ENCODE results near the gene KCNK17.

DNA sequence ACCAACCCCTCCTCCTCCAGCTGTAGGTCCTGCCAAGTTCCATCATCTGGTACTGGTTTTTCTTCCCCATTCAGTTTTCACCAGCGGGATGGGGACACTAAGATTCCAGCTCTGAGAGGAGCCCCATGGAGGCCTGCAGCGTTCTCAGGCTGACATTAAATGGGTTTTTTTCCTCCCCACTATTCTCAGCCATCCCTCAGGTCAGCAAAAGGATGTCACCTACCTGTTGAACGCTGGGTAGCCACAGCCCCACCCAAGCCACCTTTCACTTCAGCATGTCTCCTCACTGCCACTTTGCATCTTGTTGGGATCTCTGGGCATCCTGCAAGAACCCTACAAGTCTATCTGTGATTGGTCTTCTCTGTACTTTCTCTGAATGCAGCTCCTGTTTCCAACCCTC, 6.8 kb downstream of the KCNK17 start:
- TF ChIP-seq POLR2AphosphoS5 (IDR thresholded peaks at IDR 0.05; ENCODE audit: low read depth, low read length) (no peak), SP1 (IDR thresholded peaks at IDR 0.05; ENCODE audit: low read depth, low read length) (no peak), NRF1 (IDR thresholded peaks at IDR 0.05; ENCODE audit: low read depth, low read length) (no peak), RFX5 (IDR thresholded peaks at IDR 0.05; ENCODE audit: borderline replicate concordance, low read depth, low read length) (no peak), CREB1 (IDR thresholded peaks at IDR 0.05) (no peak)
- TF ChIP-seq, protein P1, sequence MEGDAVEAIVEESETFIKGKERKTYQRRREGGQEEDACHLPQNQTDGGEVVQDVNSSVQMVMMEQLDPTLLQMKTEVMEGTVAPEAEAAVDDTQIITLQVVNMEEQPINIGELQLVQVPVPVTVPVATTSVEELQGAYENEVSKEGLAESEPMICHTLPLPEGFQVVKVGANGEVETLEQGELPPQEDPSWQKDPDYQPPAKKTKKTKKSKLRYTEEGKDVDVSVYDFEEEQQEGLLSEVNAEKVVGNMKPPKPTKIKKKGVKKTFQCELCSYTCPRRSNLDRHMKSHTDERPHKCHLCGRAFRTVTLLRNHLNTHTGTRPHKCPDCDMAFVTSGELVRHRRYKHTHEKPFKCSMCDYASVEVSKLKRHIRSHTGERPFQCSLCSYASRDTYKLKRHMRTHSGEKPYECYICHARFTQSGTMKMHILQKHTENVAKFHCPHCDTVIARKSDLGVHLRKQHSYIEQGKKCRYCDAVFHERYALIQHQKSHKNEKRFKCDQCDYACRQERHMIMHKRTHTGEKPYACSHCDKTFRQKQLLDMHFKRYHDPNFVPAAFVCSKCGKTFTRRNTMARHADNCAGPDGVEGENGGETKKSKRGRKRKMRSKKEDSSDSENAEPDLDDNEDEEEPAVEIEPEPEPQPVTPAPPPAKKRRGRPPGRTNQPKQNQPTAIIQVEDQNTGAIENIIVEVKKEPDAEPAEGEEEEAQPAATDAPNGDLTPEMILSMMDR (IDR thresholded peaks at IDR 0.05; ENCODE audit: control extremely low read depth in 1 of 3, insufficient read depth in 1 of 3, low read depth in 1 of 3, low read length in 3 of 3): no peak
- TF ChIP-seq, protein P2, sequence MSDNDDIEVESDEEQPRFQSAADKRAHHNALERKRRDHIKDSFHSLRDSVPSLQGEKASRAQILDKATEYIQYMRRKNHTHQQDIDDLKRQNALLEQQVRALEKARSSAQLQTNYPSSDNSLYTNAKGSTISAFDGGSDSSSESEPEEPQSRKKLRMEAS (IDR thresholded peaks at IDR 0.05): no peak
- TF ChIP-seq, protein P3, sequence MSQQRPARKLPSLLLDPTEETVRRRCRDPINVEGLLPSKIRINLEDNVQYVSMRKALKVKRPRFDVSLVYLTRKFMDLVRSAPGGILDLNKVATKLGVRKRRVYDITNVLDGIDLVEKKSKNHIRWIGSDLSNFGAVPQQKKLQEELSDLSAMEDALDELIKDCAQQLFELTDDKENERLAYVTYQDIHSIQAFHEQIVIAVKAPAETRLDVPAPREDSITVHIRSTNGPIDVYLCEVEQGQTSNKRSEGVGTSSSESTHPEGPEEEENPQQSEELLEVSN (IDR thresholded peaks at IDR 0.05): no peak
- TF ChIP-seq, protein P4, sequence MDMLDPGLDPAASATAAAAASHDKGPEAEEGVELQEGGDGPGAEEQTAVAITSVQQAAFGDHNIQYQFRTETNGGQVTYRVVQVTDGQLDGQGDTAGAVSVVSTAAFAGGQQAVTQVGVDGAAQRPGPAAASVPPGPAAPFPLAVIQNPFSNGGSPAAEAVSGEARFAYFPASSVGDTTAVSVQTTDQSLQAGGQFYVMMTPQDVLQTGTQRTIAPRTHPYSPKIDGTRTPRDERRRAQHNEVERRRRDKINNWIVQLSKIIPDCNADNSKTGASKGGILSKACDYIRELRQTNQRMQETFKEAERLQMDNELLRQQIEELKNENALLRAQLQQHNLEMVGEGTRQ (IDR thresholded peaks at IDR 0.05; ENCODE audit: low read length): no peak

Measured in H1 (cell line).